HG03575 (cell line): ENCODE data around the gene IFI27L1.

ENCODE experiments used
- ATAC-seq: cut with Tn5 transposase; IDR thresholded peaks from one replicate; pipeline ENCODE4 v1.9.1; 2021; ENCODE audit not compliant: unreplicated experiment, insufficient number of reproducible peaks, low FRiP score; ENCODE audit errors: extremely low read depth

Gene IFI27L1

GRCh38 chr14:94125659-94126418 is 44.7 kb downstream of the IFI27L1 start:
- no peak for ATAC-seq

DNA sequence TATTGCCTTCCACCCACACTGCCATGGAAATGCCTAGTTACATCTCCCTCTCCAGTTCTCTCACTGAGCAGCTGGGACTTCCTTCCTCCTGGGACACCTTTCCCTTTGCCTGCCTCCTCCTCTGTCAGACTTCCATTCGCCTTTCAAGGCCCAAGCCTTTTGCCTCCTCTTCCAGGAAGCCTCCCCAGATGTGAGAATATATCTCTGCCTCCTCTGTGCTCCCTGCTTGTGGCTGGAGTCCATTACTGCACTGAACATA is 45.2 kb downstream of the IFI27L1 start:
- no peak for ATAC-seq

GRCh38 chr14:94126800-94127199 is 45.7 kb downstream of the IFI27L1 start:
- ATAC-seq: no peak

GRCh38 chr14:94127330-94127729 is 46.2 kb downstream of the IFI27L1 start:
- ATAC-seq: no peak

- ATAC-seq: no peak
Measured at GRCh38 chr14:94128216-94128839, 47.2 kb downstream of the IFI27L1 start.

DNA sequence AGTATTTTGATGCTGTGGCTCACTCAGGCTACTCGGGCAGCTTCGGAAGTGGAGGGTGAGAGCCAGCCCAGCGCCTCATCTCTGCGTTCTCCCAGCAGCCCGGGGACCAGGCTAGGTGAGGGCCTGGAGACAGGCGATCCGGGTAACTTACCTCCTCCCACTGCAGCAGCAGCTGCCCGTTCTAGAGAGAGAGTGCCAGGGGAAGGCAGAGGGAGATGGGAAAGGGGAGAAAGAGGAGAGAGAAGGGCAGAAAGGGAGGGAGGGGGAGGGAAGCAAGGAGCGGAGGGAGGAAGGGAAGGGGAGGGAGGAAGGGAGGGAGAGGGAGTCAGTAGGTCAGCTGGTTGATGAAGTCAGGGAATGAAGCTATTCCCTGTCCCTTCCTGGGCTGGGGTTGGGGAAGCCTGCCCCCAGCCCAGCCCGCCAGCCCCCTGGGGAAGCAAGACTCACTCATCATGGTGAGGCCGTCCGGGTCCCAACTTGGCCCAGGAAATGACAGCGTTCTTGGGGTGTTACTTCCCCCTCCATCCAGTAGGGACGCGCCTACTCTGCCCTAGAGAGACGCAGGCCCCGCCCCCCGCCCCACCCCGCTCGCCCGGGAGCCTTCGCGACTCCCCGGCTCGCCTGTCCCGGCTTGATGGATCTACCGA is 48.1 kb downstream of the IFI27L1 start, which contains the start of gene IFI27L2:
Gene IFI27L2, minus strand, starts transcription at position 494 of the 647 bp plus-strand sequence. Its CDS starts 40 bp downstream, at position 454.
- no peak for ATAC-seq

DNA sequence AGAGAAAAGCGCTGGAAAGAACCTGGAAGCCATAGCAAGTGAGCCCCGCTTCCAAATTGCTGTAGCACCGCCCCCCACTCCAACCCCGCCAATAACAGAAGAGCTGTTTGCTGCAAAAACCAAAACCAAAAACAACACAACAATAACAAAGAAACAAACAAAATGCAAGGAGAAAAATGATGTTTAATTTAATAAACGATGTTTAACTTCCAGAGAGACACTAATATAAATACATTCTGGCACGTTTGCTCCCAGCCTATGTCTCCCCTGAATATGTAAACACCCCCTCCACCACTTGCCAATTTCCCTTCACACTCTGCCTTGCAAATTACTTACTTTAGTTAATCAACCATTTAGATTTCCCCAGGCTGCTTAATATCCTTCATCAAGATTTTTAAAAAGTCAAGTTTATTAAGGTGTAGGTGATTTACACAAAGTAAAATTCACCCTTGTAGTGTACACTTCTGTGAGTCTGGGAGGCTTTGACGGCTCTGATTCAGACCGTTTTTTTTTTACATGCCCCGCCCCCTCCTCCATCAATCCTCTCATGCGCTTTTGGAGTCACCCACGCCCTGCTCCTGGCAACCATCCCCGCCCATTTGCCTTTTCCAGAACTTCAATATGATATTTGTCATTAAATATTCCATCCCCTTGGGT is 48.8 kb downstream of the IFI27L1 start:
- ATAC-seq: no peak

DNA sequence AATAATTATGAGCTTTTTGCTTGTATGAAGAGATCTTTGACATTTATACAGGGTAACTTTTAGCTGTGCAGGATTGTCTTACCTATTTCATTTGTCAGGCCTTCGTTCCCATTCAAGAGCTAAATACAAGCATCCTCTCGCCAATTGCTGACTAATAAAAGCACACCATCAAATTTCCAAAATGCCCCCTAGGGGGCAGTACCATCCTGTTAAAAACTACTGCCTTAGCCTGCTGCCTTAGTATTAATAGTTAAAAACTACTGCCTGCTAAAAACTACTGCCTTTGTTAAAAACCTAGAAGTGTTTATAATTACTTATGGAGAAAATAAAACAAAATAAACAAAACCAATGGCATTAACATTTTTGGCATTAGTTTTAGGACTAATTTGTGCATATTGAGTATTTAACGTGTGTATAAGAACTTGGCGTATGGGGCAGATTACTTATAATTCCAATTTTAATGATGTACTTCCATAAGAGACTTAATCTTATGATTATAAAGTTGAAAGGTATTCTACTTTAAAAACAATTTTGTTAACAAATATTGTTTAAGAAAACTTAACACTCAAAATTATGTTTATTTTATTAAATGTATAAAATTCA is 51.3 kb downstream of the IFI27L1 start:
- no peak for ATAC-seq

GRCh38 chr14:94135476-94135875 is 54.4 kb downstream of the IFI27L1 start:
- no peak for ATAC-seq

- no peak for ATAC-seq
Measured at GRCh38 chr14:94136575-94137331, 55.6 kb downstream of the IFI27L1 start.

- ATAC-seq: no peak
Measured at GRCh38 chr14:94138251-94138650, 57.1 kb downstream of the IFI27L1 start.

DNA sequence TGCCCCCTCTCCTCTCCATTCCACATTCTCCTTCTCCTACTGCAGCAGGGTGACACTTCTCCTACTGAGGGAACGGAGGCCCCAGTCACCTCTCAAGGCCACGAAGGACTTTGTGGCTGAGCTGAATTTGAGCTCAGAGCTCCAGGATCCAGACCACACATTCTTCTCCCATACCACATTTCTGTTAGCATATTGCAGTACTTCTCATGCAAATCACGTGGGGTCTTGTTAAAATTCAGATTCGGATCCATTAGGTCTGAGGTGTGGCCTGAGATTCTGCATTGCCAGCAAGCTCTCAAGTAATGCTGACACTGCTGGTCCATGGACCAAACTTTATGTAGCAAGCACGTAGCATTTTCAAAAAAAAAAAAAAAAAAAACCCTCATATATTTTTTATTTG is 57.9 kb downstream of the IFI27L1 start:
- no peak for ATAC-seq

DNA sequence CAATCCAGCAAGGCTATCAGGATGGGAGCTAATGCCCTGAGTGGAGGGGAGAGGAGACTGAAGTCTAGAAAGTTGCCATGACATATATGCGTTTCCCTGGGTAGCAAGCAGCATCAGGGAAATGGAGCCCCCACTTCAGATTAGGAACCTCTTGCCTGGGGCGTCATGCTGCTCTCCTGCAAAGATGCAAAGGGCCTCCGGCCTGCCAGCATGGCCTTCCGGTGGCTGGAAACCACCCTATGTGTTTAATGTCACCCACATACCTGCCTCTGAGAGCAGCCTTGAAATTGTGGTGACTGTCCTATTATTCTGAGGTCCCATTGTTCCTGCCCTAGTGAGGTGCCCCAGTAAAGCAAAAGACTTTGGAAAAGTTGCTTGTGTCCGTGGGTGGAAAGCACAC is 58.3 kb downstream of the IFI27L1 start:
- no peak for ATAC-seq

DNA sequence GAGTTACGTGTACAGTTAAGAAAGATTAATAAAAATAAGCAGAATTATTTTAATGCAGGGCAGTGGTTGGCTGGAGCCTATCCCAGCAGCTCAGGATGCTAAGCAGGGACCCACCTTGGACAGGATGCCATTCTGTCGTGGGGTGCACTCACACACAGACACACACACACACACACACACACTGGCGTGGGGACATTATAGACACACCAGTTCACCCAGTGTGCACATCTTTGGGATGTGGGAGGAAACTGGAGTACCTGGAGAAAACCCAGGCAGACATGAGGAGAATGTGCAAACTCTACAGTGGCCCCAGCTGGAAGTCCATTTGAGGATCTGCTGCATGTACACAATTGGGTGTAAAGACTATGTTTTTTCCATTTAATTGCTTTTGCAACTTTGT is 61.1 kb downstream of the IFI27L1 start:
- ATAC-seq: no peak

DNA sequence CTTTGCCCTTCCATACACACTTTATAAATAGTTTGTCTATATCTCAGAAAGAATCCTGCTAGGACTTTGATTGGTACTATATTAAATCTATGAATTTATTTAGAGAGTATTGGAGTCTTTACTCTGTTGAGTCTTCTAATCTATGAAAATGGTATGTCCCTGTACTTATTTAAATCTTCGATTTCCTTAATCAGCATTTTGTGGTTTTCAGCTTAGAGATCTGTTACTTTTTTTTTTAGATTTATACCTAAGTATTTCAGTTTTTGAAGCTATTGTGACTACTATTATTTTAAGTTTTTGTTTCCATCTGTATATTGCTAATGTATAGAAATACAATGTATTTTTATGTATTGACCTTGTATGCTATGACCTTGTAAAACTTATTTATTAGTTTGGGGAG is 61.7 kb downstream of the IFI27L1 start:
- ATAC-seq: no peak

GRCh38 chr14:94143239-94143638 is 62.1 kb downstream of the IFI27L1 start:
- ATAC-seq: no peak

DNA sequence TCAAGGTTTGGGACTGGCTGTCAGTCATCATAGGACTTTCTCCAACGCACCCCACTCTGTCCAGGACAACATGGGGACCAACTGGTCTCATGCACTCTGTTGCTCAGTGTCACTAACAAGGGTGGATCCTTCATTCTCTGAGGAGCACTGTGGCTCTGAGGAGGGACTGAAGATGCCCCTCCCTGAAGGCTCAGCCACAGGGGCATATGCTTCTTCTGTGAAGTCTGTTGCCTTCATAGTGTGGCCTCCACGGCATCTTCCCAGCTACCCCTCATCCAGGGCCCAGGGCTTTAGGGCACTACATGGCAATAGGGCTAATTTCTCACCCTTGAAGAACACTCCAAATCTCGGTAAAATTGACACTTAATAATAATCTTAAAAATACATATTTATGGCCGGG is 62.6 kb downstream of the IFI27L1 start:
- ATAC-seq: no peak

- no peak for ATAC-seq
Measured at GRCh38 chr14:94144765-94145164, 63.7 kb downstream of the IFI27L1 start.
